ENCODE results near the gene NBEAL2. TPM values are rescaled to one million over a fixed set of nuclear protein-coding genes. Genes with fewer than 3 reads are reported as not detected.
A peak's percentile ranks its signal among the peaks of the same experiment; 100 is the strongest.

The NBEAL2 gene
- total RNA-seq, 1 donor = 4.3 TPM

GRCh38 chr3:46987319-46987742, 7.9 kb downstream of the NBEAL2 start:
- no peaks in the 10 kb centered on the region for H3K79me2 ChIP-seq (ENCODE audit: insufficient read depth, low read length)
- H2AFZ ChIP-seq (ENCODE audit: low read length) = no peak overlapping the region
- H3K27me3 ChIP-seq (ENCODE audit: insufficient read depth, low read length) = no peaks in the 10 kb centered on the region
- no peaks in the 10 kb centered on the region for H4K20me1 ChIP-seq (ENCODE audit: insufficient read depth, low read length)
- no peaks in the 10 kb centered on the region for H3K9me3 ChIP-seq (ENCODE audit: low read depth, low read length)
- H3K4me2 ChIP-seq (ENCODE audit: insufficient read depth, low read length) = no peak overlapping the region
- TF ChIP-seq CTCF (IDR thresholded peaks at IDR 0.05; ENCODE audit: extremely low read depth, low read depth, low read length) = no peak
- H3K4me3 ChIP-seq (ENCODE audit: insufficient read depth, low read length) = no peak overlapping the region
- DNase-seq (ENCODE audit: insufficient read length, low spot score, missing footprints) = peak; percentile 71
- no peak overlapping the region for H3K27ac ChIP-seq (ENCODE audit: low read depth, low read length)
- no peaks in the 10 kb centered on the region for H3K36me3 ChIP-seq (ENCODE audit: insufficient read depth, low read length)
- no peaks in the 10 kb centered on the region for H3K4me1 ChIP-seq (ENCODE audit: insufficient read depth, low read length)

- Histone ChIP-seq H3K4me3 (ENCODE audit: insufficient read depth, low read length) (no peak overlapping the region), H3K4me2 (ENCODE audit: insufficient read depth, low read length) (no peak overlapping the region), H3K79me2 (ENCODE audit: insufficient read depth, low read length) (no peaks in the 10 kb centered on the region), H4K20me1 (ENCODE audit: insufficient read depth, low read length) (no peaks in the 10 kb centered on the region), H3K9me3 (ENCODE audit: low read depth, low read length) (no peaks in the 10 kb centered on the region), H3K36me3 (ENCODE audit: insufficient read depth, low read length) (no peaks in the 10 kb centered on the region), H3K27me3 (ENCODE audit: insufficient read depth, low read length) (no peaks in the 10 kb centered on the region), H3K27ac (ENCODE audit: low read depth, low read length) (no peak overlapping the region), H3K4me1 (ENCODE audit: insufficient read depth, low read length) (no peaks in the 10 kb centered on the region), H2AFZ (ENCODE audit: low read length) (no peak overlapping the region)
- TF ChIP-seq CTCF (IDR thresholded peaks at IDR 0.05; ENCODE audit: extremely low read depth, low read depth, low read length) = no peak
- DNase-seq (ENCODE audit: insufficient read length, low spot score, missing footprints) = peak; percentile 68
Observed at GRCh38 chr3:46987743-46988401, 8.4 kb downstream of the NBEAL2 start.

- H3K4me2 ChIP-seq (ENCODE audit: insufficient read depth, low read length) = no peak overlapping the region
- no peak overlapping the region for H3K4me3 ChIP-seq (ENCODE audit: insufficient read depth, low read length)
- H3K79me2 ChIP-seq (ENCODE audit: insufficient read depth, low read length) = no peaks in the 10 kb centered on the region
- H3K27me3 ChIP-seq (ENCODE audit: insufficient read depth, low read length) = no peaks in the 10 kb centered on the region
- no peaks in the 10 kb centered on the region for H3K36me3 ChIP-seq (ENCODE audit: insufficient read depth, low read length)
- H3K9me3 ChIP-seq (ENCODE audit: low read depth, low read length) = no peaks in the 10 kb centered on the region
- H2AFZ ChIP-seq (ENCODE audit: low read length) = no peak overlapping the region
- H3K27ac ChIP-seq (ENCODE audit: low read depth, low read length) = no peak overlapping the region
- H4K20me1 ChIP-seq (ENCODE audit: insufficient read depth, low read length) = no peaks in the 10 kb centered on the region
- peak; percentile 58 for DNase-seq (ENCODE audit: insufficient read length, low spot score, missing footprints)
- H3K4me1 ChIP-seq (ENCODE audit: insufficient read depth, low read length) = no peaks in the 10 kb centered on the region
- no peak for TF ChIP-seq CTCF (IDR thresholded peaks at IDR 0.05; ENCODE audit: extremely low read depth, low read depth, low read length)
Observed at GRCh38 chr3:46988616-46989015, 9.2 kb downstream of the NBEAL2 start.

- H3K4me2 ChIP-seq (ENCODE audit: insufficient read depth, low read length) = no peak overlapping the region
- no peak overlapping the region for H2AFZ ChIP-seq (ENCODE audit: low read length)
- H3K36me3 ChIP-seq (ENCODE audit: insufficient read depth, low read length) = no peaks in the 10 kb centered on the region
- no peaks in the 10 kb centered on the region for H3K79me2 ChIP-seq (ENCODE audit: insufficient read depth, low read length)
- no peak overlapping the region for H3K27ac ChIP-seq (ENCODE audit: low read depth, low read length)
- no peaks in the 10 kb centered on the region for H4K20me1 ChIP-seq (ENCODE audit: insufficient read depth, low read length)
- H3K4me3 ChIP-seq (ENCODE audit: insufficient read depth, low read length) = no peak overlapping the region
- H3K27me3 ChIP-seq (ENCODE audit: insufficient read depth, low read length) = no peaks in the 10 kb centered on the region
- TF ChIP-seq CTCF (IDR thresholded peaks at IDR 0.05; ENCODE audit: extremely low read depth, low read depth, low read length) = no peak
- H3K9me3 ChIP-seq (ENCODE audit: low read depth, low read length) = no peaks in the 10 kb centered on the region
- DNase-seq (ENCODE audit: insufficient read length, low spot score, missing footprints) = peak; percentile 56
- H3K4me1 ChIP-seq (ENCODE audit: insufficient read depth, low read length) = no peaks in the 10 kb centered on the region
Observed at GRCh38 chr3:46989146-46989810, 9.8 kb downstream of the NBEAL2 start.
